C4-2B (cell line): Measurements from ENCODE around the gene PTGDS.

ENCODE experiments used
- H3K27ac ChIP-seq: fragments of 450-650 bp; 2 replicates; pipeline ENCODE4 v1.5.1; 2017
- CTCF ChIP-seq: fragments of 450-650 bp; conservative IDR thresholded peaks from 2 replicates; pipeline ENCODE4 v1.5.1; 2017; ENCODE audit warnings: mild to moderate bottlenecking
- ZFX ChIP-seq: fragments of 450-650 bp; IDR thresholded peaks from 2 replicates; pipeline ENCODE4 v1.6.1; 2017

PTGDS gene

DNA sequence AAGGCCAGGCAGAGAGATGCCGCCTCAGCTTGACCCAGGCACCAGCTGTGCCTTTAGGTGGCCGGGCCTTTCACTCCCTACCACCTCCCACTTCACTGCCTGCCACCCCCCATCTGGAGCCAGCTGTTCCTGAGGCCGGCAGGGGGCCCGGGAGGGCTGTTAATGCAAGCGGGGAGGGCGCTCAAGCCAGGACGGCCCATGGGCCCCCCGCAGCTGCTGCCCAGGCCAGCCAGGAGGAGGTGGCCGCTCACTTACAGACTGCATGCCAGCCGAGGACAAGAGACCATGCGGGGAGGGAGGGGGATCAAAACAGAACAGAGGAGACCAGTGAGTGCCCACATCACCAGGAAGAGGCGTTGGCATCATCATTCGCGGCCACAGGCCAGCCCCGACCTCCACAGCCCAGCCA lies 46.3 kb downstream of the PTGDS start:
- H3K27ac ChIP-seq, result peak overlapping the region; percentile 91
- TF ChIP-seq CTCF (no peak), ZFX (no peak)

- TF ChIP-seq ZFX (no peak), CTCF (no peak; the same call in 1 of the 2 replicates)
Observed at GRCh38 chr9:137025517-137025966, 48.2 kb downstream of the PTGDS start.

GRCh38 chr9:137026384-137026783 lies 49.1 kb downstream of the PTGDS start:
- H3K27ac ChIP-seq, result peak overlapping the region; percentile 91

More at GRCh38 chr9:137025517-137025966, 48.2 kb downstream of the PTGDS start:
- H3K27ac ChIP-seq, result peak overlapping the region; percentile 91

DNA sequence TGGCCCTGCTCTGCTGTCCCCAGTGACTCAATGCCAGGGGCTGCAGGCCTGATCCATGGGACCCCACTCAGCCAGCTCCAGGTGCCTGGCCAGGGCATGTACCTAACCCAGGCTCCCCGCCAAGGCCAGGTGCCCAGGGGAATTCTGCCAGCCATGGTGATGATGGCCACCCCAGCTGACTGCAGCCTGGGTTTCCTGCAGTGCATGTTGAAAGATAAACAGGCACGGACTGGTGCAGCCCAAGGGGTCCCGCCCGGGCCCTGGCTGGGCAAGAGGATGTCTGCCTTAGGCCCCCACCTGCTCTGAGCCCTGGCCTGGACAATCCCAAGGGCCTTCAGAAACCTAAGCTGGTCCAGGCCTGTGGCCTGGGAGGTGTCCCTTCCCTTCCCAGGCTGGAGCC lies 49.5 kb downstream of the PTGDS start:
- TF ChIP-seq ZFX, result no peak
- TF ChIP-seq CTCF, result no peak

More at GRCh38 chr9:137026384-137026783, 49.1 kb downstream of the PTGDS start:
- TF ChIP-seq ZFX (no peak), CTCF (no peak)

DNA sequence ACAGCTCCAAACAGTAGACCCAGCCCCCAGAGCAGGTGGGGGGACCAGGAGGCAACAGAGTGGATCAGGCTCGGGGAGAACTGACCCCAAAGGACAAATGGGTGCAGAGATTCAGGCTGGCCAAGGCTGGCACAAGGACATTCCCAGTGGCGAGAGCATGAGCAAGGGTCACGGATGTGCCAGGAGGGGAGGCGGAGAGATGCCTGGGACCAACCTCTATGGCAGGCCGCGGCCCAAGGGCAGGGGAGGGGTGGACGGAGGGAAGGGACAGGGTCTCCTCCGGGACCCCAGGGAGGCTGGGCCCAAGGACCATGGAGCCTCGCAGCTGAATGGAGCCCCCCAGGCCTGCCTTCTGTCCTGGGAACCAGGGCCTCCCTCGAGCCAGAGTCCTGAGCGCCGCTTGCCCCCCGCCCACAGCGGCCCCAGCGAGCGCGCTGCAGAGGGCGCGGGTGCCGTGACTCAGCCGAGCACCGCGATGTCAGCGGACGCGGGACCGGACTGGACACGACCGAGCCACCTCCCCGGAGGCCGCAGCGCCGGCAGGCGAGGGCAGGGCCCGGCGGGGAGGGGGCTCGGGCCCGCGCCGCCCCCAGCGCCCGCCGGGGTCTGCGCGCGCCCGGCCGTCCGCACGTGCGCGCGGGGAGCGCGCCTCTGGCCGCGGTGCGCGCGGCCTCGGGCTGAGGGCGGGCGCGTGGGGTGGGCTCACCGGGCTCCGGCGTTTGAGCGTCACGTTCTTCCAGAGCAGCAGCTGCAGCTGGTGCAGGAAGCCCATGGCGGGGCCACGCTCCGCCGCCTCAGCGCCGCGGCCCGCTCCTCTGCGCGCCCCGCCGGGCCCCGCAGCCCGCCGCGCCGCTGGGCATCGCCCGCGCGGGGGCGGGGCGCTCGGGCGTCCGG lies 50.3 kb downstream of the PTGDS start, which contains the start of gene ABCA2:
Gene ABCA2, minus strand, starts transcription at position 869 of the 894 bp plus-strand sequence. Its CDS starts 97 bp downstream, at position 772.
- peak within 1 kb of the TSS; percentile 91 for H3K27ac ChIP-seq
- TF ChIP-seq CTCF (no peak), ZFX (peak; percentile 54; the same call in 1 of the 2 replicates)

More for the DNA sequence above, 49.5 kb downstream of the PTGDS start:
- H3K27ac ChIP-seq, result peak overlapping the region; percentile 91

GRCh38 chr9:137028263-137029057 lies 51.2 kb downstream of the PTGDS start:
- peak overlapping the region; percentile 91 for H3K27ac ChIP-seq

More at GRCh38 chr9:137028263-137029057, 51.2 kb downstream of the PTGDS start:
- no peak for TF ChIP-seq ZFX
- peak; percentile 88 for TF ChIP-seq CTCF
